ENCODE measurements around the gene MICAL1. TPM values are rescaled to one million over a fixed set of nuclear protein-coding genes. Genes with fewer than 3 reads are reported as not detected.

MICAL1 gene
- total RNA-seq, 2 experiments from 2014 or later: 106 to 107 TPM

GRCh38 chr6:109498052-109498451, 42.5 kb upstream of the MICAL1 start:
- H3K4me1 ChIP-seq (ENCODE audit: insufficient read depth, low read length): peaks cover 9% of the 10 kb centered on the region
- Mint-ChIP-seq H3K27ac (no peak overlapping the region), H3K4me3 (no peak overlapping the region)

GRCh38 chr6:109496036-109496772, 40.6 kb upstream of the MICAL1 start:
- Mint-ChIP-seq H3K27me3 (no peaks in the 10 kb centered on the region), H3K27ac (no peak overlapping the region), H3K4me3 (no peak overlapping the region), H3K9me3 (no peaks in the 10 kb centered on the region), H3K4me1 (ENCODE audit: low read depth) (peaks cover 9% of the 10 kb centered on the region), H3K36me3 (ENCODE audit: low read depth) (no peaks in the 10 kb centered on the region)
- POLR2A ChIA-PET: interaction anchor here (0.6 kb wide), 1 partner anchor 1568 kb away, joined by 3 read pairs; no protein-coding TSS in a partner anchor
- DNase-seq: no peak
- Histone ChIP-seq H3K4me1 (ENCODE audit: insufficient read depth, low read length) (peaks cover 20% of the 10 kb centered on the region), H3K27me3 (ENCODE audit: control insufficient read depth in 1 of 2, insufficient read depth in 2 of 2, low read length in 2 of 2) (no peaks in the 10 kb centered on the region), H3K36me3 (ENCODE audit: insufficient read depth, low read length) (no peaks in the 10 kb centered on the region), H3K27ac (ENCODE audit: low read depth in 1 of 2, low read length in 2 of 2) (no peak overlapping the region), H3K4me3 (ENCODE audit: low read length) (no peak overlapping the region), H3K9me3 (ENCODE audit: control insufficient read depth in 1 of 2, insufficient read depth in 1 of 2, low read length in 2 of 2) (no peaks in the 10 kb centered on the region)
- ATAC-seq (ENCODE audit: poor library complexity): no peak
- intact Hi-C loops (cut with DNase I, micrococcal nuclease): no loop called here
- CTCF ChIA-PET: interaction anchor here (0.7 kb wide), 1 partner anchor 55 kb away, joined by 3 read pairs; no protein-coding TSS in a partner anchor
- TF ChIP-seq CTCF (IDR thresholded peaks at IDR 0.05): no peak

More at GRCh38 chr6:109498052-109498451, 42.5 kb upstream of the MICAL1 start:
- H3K4me1 Mint-ChIP-seq (ENCODE audit: low read depth): no peaks in the 10 kb centered on the region
- Histone ChIP-seq H3K27ac (ENCODE audit: low read depth in 1 of 2, low read length in 2 of 2) (no peak overlapping the region), H3K36me3 (ENCODE audit: insufficient read depth, low read length) (no peaks in the 10 kb centered on the region), H3K9me3 (ENCODE audit: control insufficient read depth in 1 of 2, insufficient read depth in 1 of 2, low read length in 2 of 2) (no peaks in the 10 kb centered on the region), H3K4me3 (ENCODE audit: low read length) (no peak overlapping the region), H3K27me3 (ENCODE audit: control insufficient read depth in 1 of 2, insufficient read depth in 2 of 2, low read length in 2 of 2) (no peaks in the 10 kb centered on the region)
- ChIA-PET POLR2A (no interaction called here), CTCF (no interaction called here)
- intact Hi-C loops (cut with DNase I, micrococcal nuclease): no loop called here
- H3K9me3 Mint-ChIP-seq: no peaks in the 10 kb centered on the region
- ATAC-seq (ENCODE audit: poor library complexity): no peak
- no peak for DNase-seq
- TF ChIP-seq CTCF (IDR thresholded peaks at IDR 0.05): no peak
- no peaks in the 10 kb centered on the region for H3K27me3 Mint-ChIP-seq
- no peaks in the 10 kb centered on the region for H3K36me3 Mint-ChIP-seq (ENCODE audit: low read depth)

- H3K27ac ChIP-seq (ENCODE audit: low read depth in 1 of 2, low read length in 2 of 2): no peak overlapping the region
- POLR2A ChIA-PET: no interaction called here
- Mint-ChIP-seq H3K4me1 (ENCODE audit: low read depth) (peaks cover 17% of the 10 kb centered on the region), H3K4me3 (no peak overlapping the region), H3K9me3 (no peaks in the 10 kb centered on the region), H3K27me3 (no peaks in the 10 kb centered on the region), H3K36me3 (ENCODE audit: low read depth) (no peaks in the 10 kb centered on the region), H3K27ac (no peak overlapping the region)
- TF ChIP-seq CTCF (IDR thresholded peaks at IDR 0.05): no peak
- CTCF ChIA-PET: interaction anchor here (0.8 kb wide), 1 partner anchor 8 kb away, joined by 3 read pairs; no protein-coding TSS in a partner anchor
- peaks cover 29% of the 10 kb centered on the region for H3K4me1 ChIP-seq (ENCODE audit: insufficient read depth, low read length)
- H3K9me3 ChIP-seq (ENCODE audit: control insufficient read depth in 1 of 2, insufficient read depth in 1 of 2, low read length in 2 of 2): no peaks in the 10 kb centered on the region
- no peak overlapping the region for H3K4me3 ChIP-seq (ENCODE audit: low read length)
- DNase-seq (no peak), ATAC-seq (ENCODE audit: poor library complexity) (no peak)
- no peaks in the 10 kb centered on the region for H3K36me3 ChIP-seq (ENCODE audit: insufficient read depth, low read length)
- no peaks in the 10 kb centered on the region for H3K27me3 ChIP-seq (ENCODE audit: control insufficient read depth in 1 of 2, insufficient read depth in 2 of 2, low read length in 2 of 2)
- intact Hi-C loops (cut with DNase I, micrococcal nuclease): no loop called here
Observed at GRCh38 chr6:109493865-109494264, 38.3 kb upstream of the MICAL1 start.
